Measurements from ENCODE around the gene UBN1. TPM values are rescaled to one million over a fixed set of nuclear protein-coding genes. Genes with fewer than 3 reads are reported as not detected.

UBN1 gene
- total RNA-seq, 3 donors from 2014 or later, result 38.2 to 44.6 (median 42.2) TPM

GRCh38 chr16:4864728-4865127, 17.4 kb downstream of the UBN1 start:
- Mint-ChIP-seq H3K36me3 (ENCODE audit: insufficient read depth) (peaks cover 30% of the 10 kb centered on the region), H3K4me3 (no peak overlapping the region), H3K27me3 (ENCODE audit: low read depth) (no peaks in the 10 kb centered on the region), H3K9me3 (no peaks in the 10 kb centered on the region), H3K4me1 (ENCODE audit: low read depth) (peaks cover 19% of the 10 kb centered on the region)
- DNase-seq (no peak), ATAC-seq (no peak)

- no peaks in the 10 kb centered on the region for H3K27me3 Mint-ChIP-seq (ENCODE audit: low read depth)
- H3K36me3 Mint-ChIP-seq (ENCODE audit: insufficient read depth), result peaks cover 26% of the 10 kb centered on the region
- peaks cover 19% of the 10 kb centered on the region for H3K4me1 Mint-ChIP-seq (ENCODE audit: low read depth)
- ATAC-seq (no peak), DNase-seq (no peak)
- no peak overlapping the region for H3K4me3 Mint-ChIP-seq
- H3K9me3 Mint-ChIP-seq, result no peaks in the 10 kb centered on the region
Measured at GRCh38 chr16:4865231-4865860, 18.1 kb downstream of the UBN1 start.

GRCh38 chr16:4866586-4866985, 19.3 kb downstream of the UBN1 start:
- DNase-seq, result no peak
- peaks cover 17% of the 10 kb centered on the region for H3K4me1 Mint-ChIP-seq (ENCODE audit: low read depth)
- H3K9me3 Mint-ChIP-seq, result no peaks in the 10 kb centered on the region
- no peaks in the 10 kb centered on the region for H3K27me3 Mint-ChIP-seq (ENCODE audit: low read depth)
- no peak for ATAC-seq
- H3K36me3 Mint-ChIP-seq (ENCODE audit: insufficient read depth), result peaks cover 24% of the 10 kb centered on the region
- no peak overlapping the region for H3K4me3 Mint-ChIP-seq

GRCh38 chr16:4868026-4868425, 20.7 kb downstream of the UBN1 start:
- Mint-ChIP-seq H3K36me3 (ENCODE audit: insufficient read depth) (peaks cover 30% of the 10 kb centered on the region), H3K4me3 (no peak overlapping the region), H3K4me1 (ENCODE audit: low read depth) (peaks cover 12% of the 10 kb centered on the region), H3K9me3 (no peaks in the 10 kb centered on the region), H3K27me3 (ENCODE audit: low read depth) (no peaks in the 10 kb centered on the region)
- no peak for ATAC-seq
- no peak for DNase-seq

GRCh38 chr16:4868535-4868934, 21.3 kb downstream of the UBN1 start:
- no peaks in the 10 kb centered on the region for H3K9me3 Mint-ChIP-seq
- H3K27me3 Mint-ChIP-seq (ENCODE audit: low read depth), result no peaks in the 10 kb centered on the region
- no peak overlapping the region for H3K4me3 Mint-ChIP-seq
- H3K4me1 Mint-ChIP-seq (ENCODE audit: low read depth), result peaks cover 11% of the 10 kb centered on the region
- ATAC-seq (no peak), DNase-seq (no peak)
- H3K36me3 Mint-ChIP-seq (ENCODE audit: insufficient read depth), result peaks cover 34% of the 10 kb centered on the region

GRCh38 chr16:4869147-4869805, 22.0 kb downstream of the UBN1 start:
- H3K9me3 Mint-ChIP-seq, result no peaks in the 10 kb centered on the region
- no peak overlapping the region for H3K4me3 Mint-ChIP-seq
- no peaks in the 10 kb centered on the region for H3K27me3 Mint-ChIP-seq (ENCODE audit: low read depth)
- peaks cover 8% of the 10 kb centered on the region for H3K4me1 Mint-ChIP-seq (ENCODE audit: low read depth)
- peaks cover 32% of the 10 kb centered on the region for H3K36me3 Mint-ChIP-seq (ENCODE audit: insufficient read depth)
- ATAC-seq, result no peak
- DNase-seq, result no peak

- ATAC-seq (no peak), DNase-seq (no peak)
- no peak overlapping the region for H3K4me3 Mint-ChIP-seq
- no peaks in the 10 kb centered on the region for H3K27me3 Mint-ChIP-seq (ENCODE audit: low read depth)
- peaks cover 6% of the 10 kb centered on the region for H3K4me1 Mint-ChIP-seq (ENCODE audit: low read depth)
- H3K9me3 Mint-ChIP-seq, result no peaks in the 10 kb centered on the region
- peaks cover 37% of the 10 kb centered on the region for H3K36me3 Mint-ChIP-seq (ENCODE audit: insufficient read depth)
Measured at GRCh38 chr16:4870138-4870671, 22.9 kb downstream of the UBN1 start.

GRCh38 chr16:4871071-4871470, 23.8 kb downstream of the UBN1 start:
- Mint-ChIP-seq H3K9me3 (no peaks in the 10 kb centered on the region), H3K4me3 (no peak overlapping the region), H3K36me3 (ENCODE audit: insufficient read depth) (peaks cover 43% of the 10 kb centered on the region), H3K27me3 (ENCODE audit: low read depth) (no peaks in the 10 kb centered on the region), H3K4me1 (ENCODE audit: low read depth) (peaks cover 6% of the 10 kb centered on the region)
- DNase-seq (no peak), ATAC-seq (no peak)

- H3K36me3 Mint-ChIP-seq (ENCODE audit: insufficient read depth), result peaks cover 50% of the 10 kb centered on the region
- ATAC-seq, result no peak
Measured at GRCh38 chr16:4873091-4873490, 25.8 kb downstream of the UBN1 start.

GRCh38 chr16:4874666-4875065, 27.4 kb downstream of the UBN1 start:
- DNase-seq (no peak), ATAC-seq (no peak)
- peaks cover 47% of the 10 kb centered on the region for H3K36me3 Mint-ChIP-seq (ENCODE audit: insufficient read depth)
- H3K27me3 Mint-ChIP-seq (ENCODE audit: low read depth), result no peaks in the 10 kb centered on the region
- no peaks in the 10 kb centered on the region for H3K4me1 Mint-ChIP-seq (ENCODE audit: low read depth)
- no peak overlapping the region for H3K4me3 Mint-ChIP-seq
- no peaks in the 10 kb centered on the region for H3K9me3 Mint-ChIP-seq

More at GRCh38 chr16:4873091-4873490, 25.8 kb downstream of the UBN1 start:
- no peak for DNase-seq
- H3K4me1 Mint-ChIP-seq (ENCODE audit: low read depth), result peaks cover 2% of the 10 kb centered on the region
- H3K27me3 Mint-ChIP-seq (ENCODE audit: low read depth), result no peaks in the 10 kb centered on the region
- H3K9me3 Mint-ChIP-seq, result no peaks in the 10 kb centered on the region
- no peak overlapping the region for H3K4me3 Mint-ChIP-seq

GRCh38 chr16:4876646-4877379, 29.5 kb downstream of the UBN1 start:
- peaks cover 47% of the 10 kb centered on the region for H3K36me3 Mint-ChIP-seq (ENCODE audit: insufficient read depth)
- no peak overlapping the region for H3K4me3 Mint-ChIP-seq
- no peaks in the 10 kb centered on the region for H3K4me1 Mint-ChIP-seq (ENCODE audit: low read depth)
- no peaks in the 10 kb centered on the region for H3K9me3 Mint-ChIP-seq
- H3K27me3 Mint-ChIP-seq (ENCODE audit: low read depth), result no peaks in the 10 kb centered on the region
- ATAC-seq (no peak), DNase-seq (no peak)

GRCh38 chr16:4877380-4877685, 30.1 kb downstream of the UBN1 start:
- H3K4me3 Mint-ChIP-seq, result no peak overlapping the region

GRCh38 chr16:4879049-4879448, 31.8 kb downstream of the UBN1 start:
- no peak for ATAC-seq

More at GRCh38 chr16:4877380-4877685, 30.1 kb downstream of the UBN1 start:
- Mint-ChIP-seq H3K9me3 (no peaks in the 10 kb centered on the region), H3K27me3 (ENCODE audit: low read depth) (no peaks in the 10 kb centered on the region), H3K36me3 (ENCODE audit: insufficient read depth) (peaks cover 49% of the 10 kb centered on the region), H3K4me1 (ENCODE audit: low read depth) (no peaks in the 10 kb centered on the region)
- ATAC-seq, result no peak
- DNase-seq, result no peak

GRCh38 chr16:4880006-4880580, 32.8 kb downstream of the UBN1 start:
- Mint-ChIP-seq H3K4me1 (ENCODE audit: low read depth) (no peaks in the 10 kb centered on the region), H3K36me3 (ENCODE audit: insufficient read depth) (peaks cover 56% of the 10 kb centered on the region), H3K4me3 (no peak overlapping the region), H3K9me3 (no peaks in the 10 kb centered on the region), H3K27me3 (ENCODE audit: low read depth) (no peaks in the 10 kb centered on the region)
- ATAC-seq (no peak), DNase-seq (no peak)

More at GRCh38 chr16:4879049-4879448, 31.8 kb downstream of the UBN1 start:
- Mint-ChIP-seq H3K9me3 (no peaks in the 10 kb centered on the region), H3K27me3 (ENCODE audit: low read depth) (no peaks in the 10 kb centered on the region), H3K36me3 (ENCODE audit: insufficient read depth) (peaks cover 54% of the 10 kb centered on the region), H3K4me1 (ENCODE audit: low read depth) (no peaks in the 10 kb centered on the region), H3K4me3 (no peak overlapping the region)
- DNase-seq, result no peak

Data from activated T-cell treated with anti-CD3 and anti-CD28 coated beads, Interleukin-2, amount 50 U/mL, for 4 hours (primary cell).